ENCODE measurements around the gene SSUH2.

Gene SSUH2

DNA sequence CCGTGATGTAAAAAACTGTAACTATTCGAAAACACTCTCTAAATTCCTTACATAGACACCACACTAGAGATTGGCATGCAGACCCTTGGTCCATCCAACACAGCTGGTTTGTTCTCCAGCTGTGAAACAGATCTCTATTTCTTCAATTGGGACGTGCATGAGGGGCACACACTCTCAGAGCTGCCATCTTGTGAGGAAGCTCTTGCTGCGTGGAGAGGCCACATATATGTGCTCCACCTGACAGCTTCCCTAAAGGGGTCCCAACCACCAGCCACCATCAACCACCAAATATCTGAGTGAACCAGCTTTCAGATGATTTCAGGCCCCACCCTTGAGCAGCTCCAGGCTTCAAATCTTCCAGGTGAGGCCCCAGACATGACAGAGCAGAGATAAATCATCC is 25.6 kb downstream of the SSUH2 start:
- H2AFZ ChIP-seq (ENCODE audit: low read depth, low read length): no peak overlapping the region
- no peak overlapping the region for H2BK12ac ChIP-seq (ENCODE audit: low read length in 2 of 2)
- DNase-seq: no peak
- 95% methylated on average over 4 of the region's 4 CpGs for WGBS
- H3K36me3 ChIP-seq (ENCODE audit: control insufficient read depth in 1 of 2, insufficient read depth in 2 of 2, low read depth in 1 of 2, low read length in 2 of 2): no peaks in the 10 kb centered on the region
- H4K91ac ChIP-seq (ENCODE audit: low read length): no peak overlapping the region
- no peak overlapping the region for H3K14ac ChIP-seq (ENCODE audit: low read length in 2 of 2)
- no peak overlapping the region for H3K23ac ChIP-seq (ENCODE audit: low read length in 2 of 2)
- H3K27me3 ChIP-seq (ENCODE audit: control insufficient read depth in 1 of 2, insufficient read depth in 1 of 2, low read length in 2 of 2): peaks cover 0 to 9% of the 10 kb centered on the region in 2 experiments
- H3K18ac ChIP-seq (ENCODE audit: low read depth in 1 of 2, low read length in 2 of 2): no peak overlapping the region
- H3K79me1 ChIP-seq (replicated peaks; ENCODE audit: low read length, poor library complexity, severe bottlenecking): no peaks in the 10 kb centered on the region
- no peak overlapping the region for H4K8ac ChIP-seq (ENCODE audit: low read length)
- no peak overlapping the region for H2AK5ac ChIP-seq (ENCODE audit: low read length, severe bottlenecking)
- no peak overlapping the region for H3K4me3 ChIP-seq (ENCODE audit: insufficient read depth in 1 of 2, low read depth in 1 of 2, low read length in 2 of 2)
- peaks cover 12% of the 10 kb centered on the region for H3K4me1 ChIP-seq (ENCODE audit: control insufficient read depth, insufficient read depth, low read depth, low read length)
- H2BK15ac ChIP-seq (ENCODE audit: low read depth, poor library complexity, severe bottlenecking): peak overlapping the region; percentile 26
- H3K4ac ChIP-seq (ENCODE audit: low read depth in 1 of 2, low read length in 2 of 2): no peak overlapping the region
- no peak overlapping the region for H2BK120ac ChIP-seq (ENCODE audit: low read depth, low read length)
- H2BK5ac ChIP-seq (ENCODE audit: low read depth, low read length, poor library complexity, severe bottlenecking): no peak overlapping the region
- no peak overlapping the region for H3K4me2 ChIP-seq (ENCODE audit: low read length, poor library complexity, severe bottlenecking)
- peaks cover 5% of the 10 kb centered on the region for H3K9me3 ChIP-seq (ENCODE audit: control insufficient read depth, low read length)
- no peak overlapping the region for H3K27ac ChIP-seq (ENCODE audit: low read length, poor library complexity, severe bottlenecking)
- H3K9ac ChIP-seq (ENCODE audit: low read length): no peak overlapping the region

DNA sequence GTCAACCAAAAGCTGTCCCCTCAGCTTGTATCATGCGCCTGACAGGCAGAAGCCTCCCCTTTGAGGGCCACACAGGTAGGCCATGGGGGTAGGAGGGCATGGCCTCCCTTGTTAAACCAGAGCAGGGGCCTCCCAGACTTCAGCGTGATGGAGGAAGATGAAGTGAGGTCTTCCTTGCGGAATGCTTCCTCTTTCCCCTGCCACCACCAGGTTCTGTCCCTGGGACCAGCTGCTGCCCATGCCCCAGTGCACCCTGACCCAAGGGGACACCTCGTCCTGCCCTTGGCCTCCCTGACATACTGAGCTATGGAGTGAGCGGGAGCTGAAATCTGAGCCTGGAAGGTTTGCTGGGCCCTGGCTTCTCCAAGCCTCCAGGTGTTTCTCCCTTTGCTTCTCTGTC is 26.7 kb downstream of the SSUH2 start:
- no peak overlapping the region for H3K4ac ChIP-seq (ENCODE audit: low read depth in 1 of 2, low read length in 2 of 2)
- no peak overlapping the region for H4K8ac ChIP-seq (ENCODE audit: low read length)
- H2BK120ac ChIP-seq (ENCODE audit: low read depth, low read length): no peak overlapping the region
- H3K9ac ChIP-seq (ENCODE audit: low read length): no peak overlapping the region
- H3K27ac ChIP-seq (ENCODE audit: low read length, poor library complexity, severe bottlenecking): no peak overlapping the region
- no peak overlapping the region for H2BK15ac ChIP-seq (ENCODE audit: low read depth, poor library complexity, severe bottlenecking)
- H3K9me3 ChIP-seq (ENCODE audit: control insufficient read depth, low read length): peaks cover 5% of the 10 kb centered on the region
- H3K27me3 ChIP-seq (ENCODE audit: control insufficient read depth in 1 of 2, insufficient read depth in 1 of 2, low read length in 2 of 2): no peaks in the 10 kb centered on the region
- 91% methylated on average over 5 of the region's 5 CpGs for WGBS
- no peak overlapping the region for H3K18ac ChIP-seq (ENCODE audit: low read depth in 1 of 2, low read length in 2 of 2)
- H3K14ac ChIP-seq (ENCODE audit: low read length in 2 of 2): no peak overlapping the region
- no peak overlapping the region for H2AK5ac ChIP-seq (ENCODE audit: low read length, severe bottlenecking)
- no peak overlapping the region for H2BK5ac ChIP-seq (ENCODE audit: low read depth, low read length, poor library complexity, severe bottlenecking)
- no peaks in the 10 kb centered on the region for H3K36me3 ChIP-seq (ENCODE audit: control insufficient read depth in 1 of 2, insufficient read depth in 2 of 2, low read depth in 1 of 2, low read length in 2 of 2)
- no peak overlapping the region for H2BK12ac ChIP-seq (ENCODE audit: low read length in 2 of 2)
- no peak overlapping the region for H3K4me2 ChIP-seq (ENCODE audit: low read length, poor library complexity, severe bottlenecking)
- H4K91ac ChIP-seq (ENCODE audit: low read length): no peak overlapping the region
- no peak overlapping the region for H3K4me3 ChIP-seq (ENCODE audit: insufficient read depth in 1 of 2, low read depth in 1 of 2, low read length in 2 of 2)
- H3K79me1 ChIP-seq (replicated peaks; ENCODE audit: low read length, poor library complexity, severe bottlenecking): no peaks in the 10 kb centered on the region
- H3K23ac ChIP-seq (ENCODE audit: low read length in 2 of 2): no peak overlapping the region
- H3K4me1 ChIP-seq (ENCODE audit: control insufficient read depth, insufficient read depth, low read depth, low read length): peaks cover 7% of the 10 kb centered on the region
- no peak for DNase-seq
- no peak overlapping the region for H2AFZ ChIP-seq (ENCODE audit: low read depth, low read length)

DNA sequence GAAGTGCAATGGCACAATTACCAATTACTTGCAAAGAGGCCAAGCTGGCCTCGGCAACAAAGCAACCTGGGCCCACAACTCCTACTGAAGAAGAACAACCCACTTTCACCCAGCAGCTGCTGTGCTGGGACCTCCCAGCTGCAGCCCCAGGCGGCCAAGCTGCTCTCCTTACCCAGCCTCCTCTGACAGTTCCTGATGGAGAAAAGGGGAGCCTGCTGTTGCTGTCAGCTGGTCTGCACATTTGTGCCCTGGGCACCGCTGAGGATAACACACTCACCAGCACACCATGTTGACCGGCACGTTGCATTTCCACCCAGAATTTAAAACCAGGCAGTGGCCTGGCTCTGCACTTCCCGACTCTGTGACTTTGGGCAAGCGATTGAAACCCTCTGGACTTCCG is 33.6 kb downstream of the SSUH2 start:
- no peaks in the 10 kb centered on the region for H3K9me3 ChIP-seq (ENCODE audit: control insufficient read depth, low read length)
- H3K9ac ChIP-seq (ENCODE audit: low read length): no peak overlapping the region
- peak overlapping the region; percentile 45 for H4K8ac ChIP-seq (ENCODE audit: low read length)
- H2BK15ac ChIP-seq (ENCODE audit: low read depth, poor library complexity, severe bottlenecking): peak overlapping the region; percentile 48
- no peak overlapping the region for H2BK120ac ChIP-seq (ENCODE audit: low read depth, low read length)
- no peak overlapping the region for H3K27ac ChIP-seq (ENCODE audit: low read length, poor library complexity, severe bottlenecking)
- H3K14ac ChIP-seq (ENCODE audit: low read length in 2 of 2): no peak overlapping the region
- WGBS: 94% methylated on average over 8 of the region's 8 CpGs
- H2AFZ ChIP-seq (ENCODE audit: low read depth, low read length): no peak overlapping the region
- no peak overlapping the region for H3K4me2 ChIP-seq (ENCODE audit: low read length, poor library complexity, severe bottlenecking)
- H3K23ac ChIP-seq (ENCODE audit: low read length in 2 of 2): peak overlapping the region in 1 of 2 experiments; percentile 31
- H3K27me3 ChIP-seq (ENCODE audit: control insufficient read depth in 1 of 2, insufficient read depth in 1 of 2, low read length in 2 of 2): peaks cover 0 to 6% of the 10 kb centered on the region in 2 experiments
- H3K4me3 ChIP-seq (ENCODE audit: insufficient read depth in 1 of 2, low read depth in 1 of 2, low read length in 2 of 2): no peak overlapping the region
- H2AK5ac ChIP-seq (ENCODE audit: low read length, severe bottlenecking): no peak overlapping the region
- peak overlapping the region; percentile 61 for H4K91ac ChIP-seq (ENCODE audit: low read length)
- no peak overlapping the region for H2BK5ac ChIP-seq (ENCODE audit: low read depth, low read length, poor library complexity, severe bottlenecking)
- no peak for DNase-seq
- H3K36me3 ChIP-seq (ENCODE audit: control insufficient read depth in 1 of 2, insufficient read depth in 2 of 2, low read depth in 1 of 2, low read length in 2 of 2): peaks cover 0 to 2% of the 10 kb centered on the region in 2 experiments
- no peak overlapping the region for H3K18ac ChIP-seq (ENCODE audit: low read depth in 1 of 2, low read length in 2 of 2)
- H3K79me1 ChIP-seq (replicated peaks; ENCODE audit: low read length, poor library complexity, severe bottlenecking): no peaks in the 10 kb centered on the region
- H2BK12ac ChIP-seq (ENCODE audit: low read length in 2 of 2): peak overlapping the region in 1 of 2 experiments; percentile 33
- peak overlapping the region in 1 of 2 experiments; percentile 80 for H3K4ac ChIP-seq (ENCODE audit: low read depth in 1 of 2, low read length in 2 of 2)
- peaks cover 4% of the 10 kb centered on the region for H3K4me1 ChIP-seq (ENCODE audit: control insufficient read depth, insufficient read depth, low read depth, low read length)

DNA sequence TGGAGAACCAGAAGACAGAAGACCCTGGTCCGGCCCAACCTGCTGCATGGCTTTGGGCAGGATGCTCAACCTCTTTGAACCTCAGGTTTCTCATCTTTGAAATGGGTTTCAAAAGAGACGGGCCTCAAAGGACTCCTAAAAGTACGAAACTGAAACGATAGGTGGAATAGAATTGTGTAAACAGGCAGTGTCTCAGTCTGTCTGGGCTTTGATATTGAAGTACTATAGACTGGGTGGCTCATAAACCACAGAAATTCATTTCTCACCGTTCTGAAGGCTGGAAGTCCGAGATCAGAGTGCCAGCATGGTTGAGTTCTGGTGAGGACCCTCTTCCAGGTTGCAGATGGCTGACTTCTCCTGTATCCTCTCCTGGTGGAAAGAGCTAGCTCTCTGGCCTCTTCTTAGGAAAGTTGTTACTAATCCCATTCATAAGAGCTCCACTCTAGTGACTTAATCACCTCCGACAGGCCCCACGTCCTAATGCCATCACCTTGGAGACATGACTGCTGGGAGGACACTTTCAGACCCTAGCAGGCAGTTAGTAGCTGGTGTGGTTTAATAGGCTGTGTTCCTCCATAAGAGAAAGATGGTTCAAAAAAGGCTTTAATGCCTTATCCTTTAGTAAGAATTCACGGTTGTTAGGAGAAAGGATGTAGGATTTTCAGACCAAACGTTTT is 35.7 kb downstream of the SSUH2 start:
- Histone ChIP-seq H3K23ac (ENCODE audit: low read length in 2 of 2) (no peak overlapping the region), H2AFZ (ENCODE audit: low read depth, low read length) (no peak overlapping the region), H3K9ac (ENCODE audit: low read length) (no peak overlapping the region), H3K9me3 (ENCODE audit: control insufficient read depth, low read length) (no peaks in the 10 kb centered on the region), H3K36me3 (ENCODE audit: control insufficient read depth in 1 of 2, insufficient read depth in 2 of 2, low read depth in 1 of 2, low read length in 2 of 2) (peaks cover 0 to 2% of the 10 kb centered on the region in 2 experiments), H3K4me1 (ENCODE audit: control insufficient read depth, insufficient read depth, low read depth, low read length) (peaks cover 4% of the 10 kb centered on the region), H2AK5ac (ENCODE audit: low read length, severe bottlenecking) (no peak overlapping the region), H3K79me1 (replicated peaks; ENCODE audit: low read length, poor library complexity, severe bottlenecking) (no peaks in the 10 kb centered on the region), H2BK15ac (ENCODE audit: low read depth, poor library complexity, severe bottlenecking) (no peak overlapping the region), H3K27ac (ENCODE audit: low read length, poor library complexity, severe bottlenecking) (no peak overlapping the region), H3K18ac (ENCODE audit: low read depth in 1 of 2, low read length in 2 of 2) (no peak overlapping the region), H2BK120ac (ENCODE audit: low read depth, low read length) (no peak overlapping the region), H3K14ac (ENCODE audit: low read length in 2 of 2) (no peak overlapping the region), H3K4me2 (ENCODE audit: low read length, poor library complexity, severe bottlenecking) (no peak overlapping the region), H2BK5ac (ENCODE audit: low read depth, low read length, poor library complexity, severe bottlenecking) (no peak overlapping the region), H4K91ac (ENCODE audit: low read length) (no peak overlapping the region), H2BK12ac (ENCODE audit: low read length in 2 of 2) (no peak overlapping the region), H3K4ac (ENCODE audit: low read depth in 1 of 2, low read length in 2 of 2) (no peak overlapping the region), H3K27me3 (ENCODE audit: control insufficient read depth in 1 of 2, insufficient read depth in 1 of 2, low read length in 2 of 2) (peaks cover 0 to 6% of the 10 kb centered on the region in 2 experiments), H4K8ac (ENCODE audit: low read length) (no peak overlapping the region), H3K4me3 (ENCODE audit: insufficient read depth in 1 of 2, low read depth in 1 of 2, low read length in 2 of 2) (no peak overlapping the region)
- WGBS: 96% methylated on average over 10 of the region's 10 CpGs
- DNase-seq: no peak

Measured in mesenchymal stem cell (in vitro differentiated cells and primary cell).